Osteoblast (primary cell): ENCODE data around the gene SLC7A6. TPM values are rescaled to one million over a fixed set of nuclear protein-coding genes. Genes with fewer than 3 reads are reported as not detected.

Experiments
- DNase-seq: peaks from one replicate; pipeline ENCODE4 v3.0.0; 2011; ENCODE audit warnings: low spot score, mixed read lengths; ENCODE audit not compliant: insufficient read length; ENCODE audit errors: missing footprints
- H2AFZ ChIP-seq: 2 replicates; pipeline ENCODE4 v1.6.0; 2011; ENCODE audit warnings: mild to moderate bottlenecking, low read length
- H3K27ac ChIP-seq: 2 replicates; pipeline ENCODE4 v1.5.1; 2011; ENCODE audit warnings: mild to moderate bottlenecking, low read depth, low read length, moderate library complexity
- H3K27me3 ChIP-seq: 2 replicates; pipeline ENCODE4 v1.6.0; 2012; ENCODE audit warnings: mild to moderate bottlenecking, control low read depth, inconsistent platforms, low read length, moderate library complexity; ENCODE audit not compliant: insufficient read depth
- H3K36me3 ChIP-seq: 2 replicates; pipeline ENCODE4 v1.5.1; 2011; ENCODE audit warnings: mild to moderate bottlenecking, low read length, control low read depth, moderate library complexity; ENCODE audit not compliant: insufficient read depth
- H3K4me1 ChIP-seq: 2 replicates; pipeline ENCODE4 v1.5.1; 2011; ENCODE audit warnings: mild to moderate bottlenecking, low read length, control low read depth, moderate library complexity; ENCODE audit not compliant: insufficient read depth
- H3K4me2 ChIP-seq: 2 replicates; pipeline ENCODE4 v1.6.0; 2011; ENCODE audit warnings: mild to moderate bottlenecking, low read length; ENCODE audit not compliant: insufficient read depth
- H3K4me3 ChIP-seq: fragments of 200-600 bp; sonication (generic); 3 replicates; pipeline ENCODE4 v1.5.1; 2012; ENCODE audit warnings: mild to moderate bottlenecking, low read length, inconsistent platforms; ENCODE audit not compliant: insufficient read depth
- H3K79me2 ChIP-seq: 2 replicates; pipeline ENCODE4 v1.6.0; 2012; ENCODE audit warnings: mild to moderate bottlenecking, low read length, control low read depth, inconsistent platforms; ENCODE audit not compliant: insufficient read depth
- H3K9me3 ChIP-seq: 2 replicates; pipeline ENCODE4 v1.5.1; 2011; ENCODE audit warnings: low read depth, low read length, control low read depth
- H4K20me1 ChIP-seq: 2 replicates; pipeline ENCODE4 v1.6.0; 2012; ENCODE audit warnings: mild to moderate bottlenecking, low read length, control low read depth; ENCODE audit not compliant: insufficient read depth
- total RNA-seq: library from RNA; depleted of rRNA; stranded (reverse); fragments of >200 nt; gene quantifications from 2 replicates; pipeline ENCODE4 v1.2.3, GENCODE V29; 2012
- TF ChIP-seq, protein P1 (sequence below): IDR thresholded peaks from 2 replicates; pipeline ENCODE4 v1.5.1; 2011; ENCODE audit warnings: mild to moderate bottlenecking, low read depth, low read length, moderate library complexity; ENCODE audit errors: extremely low read depth

Gene SLC7A6
- total RNA-seq, 1 donor = 36.9 TPM

DNA sequence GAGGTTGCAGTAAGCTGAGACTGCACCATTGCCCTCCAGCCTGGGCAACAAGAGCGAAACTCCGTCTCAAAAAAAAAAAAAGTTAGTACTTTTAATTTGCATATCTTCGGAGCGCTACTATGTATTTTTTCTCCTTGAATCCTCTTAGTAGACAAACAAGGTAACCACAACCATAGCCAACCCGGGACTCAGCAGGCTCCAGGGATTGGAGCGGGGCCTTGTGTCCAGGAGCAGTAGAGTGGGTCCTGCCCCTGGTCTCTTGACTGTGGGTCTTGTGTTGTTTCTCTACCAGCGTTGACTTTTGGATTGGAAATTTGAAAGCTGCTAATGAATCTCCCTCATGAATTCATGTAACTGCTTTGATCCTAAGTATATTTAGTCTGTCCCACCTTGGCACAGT lies 78.8 kb downstream of the SLC7A6 start:
- Histone ChIP-seq H3K27ac (no peak overlapping the region), H3K27me3 (no peaks in the 10 kb centered on the region), H3K4me2 (no peak overlapping the region), H4K20me1 (no peaks in the 10 kb centered on the region), H2AFZ (no peak overlapping the region), H3K36me3 (peaks cover 58% of the 10 kb centered on the region), H3K4me3 (no peak overlapping the region), H3K79me2 (no peaks in the 10 kb centered on the region), H3K4me1 (no peaks in the 10 kb centered on the region), H3K9me3 (peaks cover 2% of the 10 kb centered on the region)
- DNase-seq = no peak
- TF ChIP-seq, protein P1, sequence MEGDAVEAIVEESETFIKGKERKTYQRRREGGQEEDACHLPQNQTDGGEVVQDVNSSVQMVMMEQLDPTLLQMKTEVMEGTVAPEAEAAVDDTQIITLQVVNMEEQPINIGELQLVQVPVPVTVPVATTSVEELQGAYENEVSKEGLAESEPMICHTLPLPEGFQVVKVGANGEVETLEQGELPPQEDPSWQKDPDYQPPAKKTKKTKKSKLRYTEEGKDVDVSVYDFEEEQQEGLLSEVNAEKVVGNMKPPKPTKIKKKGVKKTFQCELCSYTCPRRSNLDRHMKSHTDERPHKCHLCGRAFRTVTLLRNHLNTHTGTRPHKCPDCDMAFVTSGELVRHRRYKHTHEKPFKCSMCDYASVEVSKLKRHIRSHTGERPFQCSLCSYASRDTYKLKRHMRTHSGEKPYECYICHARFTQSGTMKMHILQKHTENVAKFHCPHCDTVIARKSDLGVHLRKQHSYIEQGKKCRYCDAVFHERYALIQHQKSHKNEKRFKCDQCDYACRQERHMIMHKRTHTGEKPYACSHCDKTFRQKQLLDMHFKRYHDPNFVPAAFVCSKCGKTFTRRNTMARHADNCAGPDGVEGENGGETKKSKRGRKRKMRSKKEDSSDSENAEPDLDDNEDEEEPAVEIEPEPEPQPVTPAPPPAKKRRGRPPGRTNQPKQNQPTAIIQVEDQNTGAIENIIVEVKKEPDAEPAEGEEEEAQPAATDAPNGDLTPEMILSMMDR = no peak

GRCh38 chr16:68344252-68344651 lies 79.9 kb downstream of the SLC7A6 start:
- H3K4me2 ChIP-seq = no peak overlapping the region
- no peaks in the 10 kb centered on the region for H4K20me1 ChIP-seq
- H3K79me2 ChIP-seq = no peaks in the 10 kb centered on the region
- no peaks in the 10 kb centered on the region for H3K27me3 ChIP-seq
- no peak overlapping the region for H3K4me3 ChIP-seq
- no peak overlapping the region for H2AFZ ChIP-seq
- no peak for DNase-seq
- no peak overlapping the region for H3K27ac ChIP-seq
- no peaks in the 10 kb centered on the region for H3K4me1 ChIP-seq
- TF ChIP-seq, protein P1 = no peak
- peaks cover 2% of the 10 kb centered on the region for H3K9me3 ChIP-seq
- H3K36me3 ChIP-seq = peaks cover 52% of the 10 kb centered on the region

- no peaks in the 10 kb centered on the region for H3K79me2 ChIP-seq
- H3K36me3 ChIP-seq = peaks cover 48% of the 10 kb centered on the region
- no peak overlapping the region for H3K27ac ChIP-seq
- H3K27me3 ChIP-seq = no peaks in the 10 kb centered on the region
- TF ChIP-seq, protein P1 = no peak
- H3K4me3 ChIP-seq = no peak overlapping the region
- no peak for DNase-seq
- no peaks in the 10 kb centered on the region for H4K20me1 ChIP-seq
- H2AFZ ChIP-seq = no peak overlapping the region
- H3K4me1 ChIP-seq = no peaks in the 10 kb centered on the region
- no peak overlapping the region for H3K4me2 ChIP-seq
- peaks cover 2% of the 10 kb centered on the region for H3K9me3 ChIP-seq
Measured at GRCh38 chr16:68345351-68345810, 81.1 kb downstream of the SLC7A6 start.

GRCh38 chr16:68345958-68346635 lies 81.8 kb downstream of the SLC7A6 start:
- no peak overlapping the region for H3K4me2 ChIP-seq
- no peak overlapping the region for H3K27ac ChIP-seq
- H2AFZ ChIP-seq = no peak overlapping the region
- TF ChIP-seq, protein P1 = no peak
- no peaks in the 10 kb centered on the region for H3K27me3 ChIP-seq
- no peaks in the 10 kb centered on the region for H3K9me3 ChIP-seq
- no peak for DNase-seq
- H3K4me1 ChIP-seq = no peaks in the 10 kb centered on the region
- H3K79me2 ChIP-seq = no peaks in the 10 kb centered on the region
- peaks cover 47% of the 10 kb centered on the region for H3K36me3 ChIP-seq
- H3K4me3 ChIP-seq = no peak overlapping the region
- no peaks in the 10 kb centered on the region for H4K20me1 ChIP-seq
